Measurements from ENCODE around the gene PI3.
A peak's percentile ranks its signal among the peaks of the same experiment; 100 is the strongest.

PI3 gene

DNA sequence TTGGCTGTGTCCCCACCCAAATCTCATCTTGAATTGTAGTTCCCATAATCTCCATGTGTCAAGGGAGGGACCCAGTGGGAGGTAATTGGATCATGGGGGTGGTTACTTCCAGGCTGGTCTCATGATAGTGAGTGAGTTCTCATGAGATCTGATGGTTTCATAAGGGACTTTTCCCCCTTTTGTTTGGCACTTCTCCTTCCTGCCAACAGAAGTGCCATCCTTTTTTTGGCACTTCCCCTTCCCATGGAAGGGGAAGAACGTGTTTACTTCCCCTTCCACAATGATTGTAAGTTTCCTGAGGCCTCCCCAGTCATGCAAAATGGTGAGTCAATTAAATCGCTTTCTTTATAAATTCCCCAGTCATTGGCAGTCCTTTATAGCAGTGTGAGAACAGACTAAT is 18.0 kb upstream of the PI3 start:
- H3K9me3 Mint-ChIP-seq, result peaks cover 25% of the 10 kb centered on the region
- H3K4me1 Mint-ChIP-seq, result no peaks in the 10 kb centered on the region
- H3K27me3 Mint-ChIP-seq (ENCODE audit: low read depth), result peaks cover 11% of the 10 kb centered on the region
- H3K36me3 Mint-ChIP-seq (ENCODE audit: low read depth), result no peaks in the 10 kb centered on the region
- TF ChIP-seq, protein P1, sequence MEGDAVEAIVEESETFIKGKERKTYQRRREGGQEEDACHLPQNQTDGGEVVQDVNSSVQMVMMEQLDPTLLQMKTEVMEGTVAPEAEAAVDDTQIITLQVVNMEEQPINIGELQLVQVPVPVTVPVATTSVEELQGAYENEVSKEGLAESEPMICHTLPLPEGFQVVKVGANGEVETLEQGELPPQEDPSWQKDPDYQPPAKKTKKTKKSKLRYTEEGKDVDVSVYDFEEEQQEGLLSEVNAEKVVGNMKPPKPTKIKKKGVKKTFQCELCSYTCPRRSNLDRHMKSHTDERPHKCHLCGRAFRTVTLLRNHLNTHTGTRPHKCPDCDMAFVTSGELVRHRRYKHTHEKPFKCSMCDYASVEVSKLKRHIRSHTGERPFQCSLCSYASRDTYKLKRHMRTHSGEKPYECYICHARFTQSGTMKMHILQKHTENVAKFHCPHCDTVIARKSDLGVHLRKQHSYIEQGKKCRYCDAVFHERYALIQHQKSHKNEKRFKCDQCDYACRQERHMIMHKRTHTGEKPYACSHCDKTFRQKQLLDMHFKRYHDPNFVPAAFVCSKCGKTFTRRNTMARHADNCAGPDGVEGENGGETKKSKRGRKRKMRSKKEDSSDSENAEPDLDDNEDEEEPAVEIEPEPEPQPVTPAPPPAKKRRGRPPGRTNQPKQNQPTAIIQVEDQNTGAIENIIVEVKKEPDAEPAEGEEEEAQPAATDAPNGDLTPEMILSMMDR (IDR thresholded peaks at IDR 0.05; ENCODE audit: unreplicated experiment in 3 of 3), result no peak
- H3K27ac Mint-ChIP-seq, result no peak overlapping the region
- H3K4me3 Mint-ChIP-seq, result no peak overlapping the region

DNA sequence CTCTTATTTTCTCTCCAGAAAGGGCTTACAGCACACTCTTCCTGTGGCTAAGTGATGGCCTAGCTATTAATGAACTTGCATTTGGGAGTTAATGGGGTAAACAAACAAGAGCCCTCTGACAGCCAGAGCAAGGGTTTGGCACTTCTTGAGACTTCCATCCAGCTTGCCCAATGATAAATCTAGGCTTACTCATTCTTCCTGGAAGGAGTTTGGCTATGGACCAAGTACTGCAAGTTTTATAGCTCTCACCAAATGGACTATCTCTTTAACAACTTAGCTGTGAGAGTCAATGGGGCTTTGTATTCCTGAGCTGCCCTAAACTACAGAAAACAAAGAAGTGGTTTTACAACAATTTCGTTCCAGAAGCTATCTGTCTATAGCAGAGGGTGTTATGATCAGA is 16.7 kb upstream of the PI3 start:
- Mint-ChIP-seq H3K9me3 (peaks cover 36% of the 10 kb centered on the region), H3K27ac (peak overlapping the region in 1 of 3 experiments; percentile 30), H3K4me3 (no peak overlapping the region), H3K4me1 (no peaks in the 10 kb centered on the region), H3K36me3 (ENCODE audit: low read depth) (no peaks in the 10 kb centered on the region), H3K27me3 (ENCODE audit: low read depth) (peaks cover 8% of the 10 kb centered on the region)
- TF ChIP-seq, protein P1 (IDR thresholded peaks at IDR 0.05; ENCODE audit: unreplicated experiment in 3 of 3), result no peak

DNA sequence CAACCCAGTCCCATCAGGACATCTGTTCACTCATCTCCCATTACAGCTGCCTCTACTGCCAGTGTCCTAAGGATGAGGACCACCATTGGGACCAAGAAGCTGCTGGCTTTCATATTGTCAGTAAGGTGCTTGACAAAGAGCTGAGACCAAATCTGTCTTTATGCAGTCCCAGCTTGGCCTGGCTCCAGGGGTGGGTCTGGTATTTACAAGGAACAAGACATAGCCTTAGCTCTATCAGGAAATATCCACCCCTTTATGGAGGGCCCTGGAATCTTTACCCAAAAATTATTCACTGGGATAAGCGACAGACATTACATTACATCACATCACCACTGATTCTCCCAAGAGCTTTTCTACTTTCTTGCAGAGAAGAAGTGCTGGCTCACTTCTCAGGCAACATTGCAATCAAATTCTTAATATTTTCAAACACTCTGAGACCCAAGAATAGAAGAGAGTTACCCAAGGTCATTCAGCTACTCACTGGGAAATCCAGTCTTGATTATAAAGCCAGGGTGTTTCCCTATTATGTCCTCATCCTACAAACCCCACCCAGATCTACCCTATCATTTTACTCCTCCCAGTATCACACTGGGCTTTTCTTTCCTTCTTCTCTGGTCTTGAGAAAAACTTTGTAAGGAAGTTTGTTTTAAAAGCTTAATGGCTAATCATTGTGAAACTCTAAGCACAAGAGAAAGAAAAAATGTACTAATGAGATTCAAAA is 11.5 kb upstream of the PI3 start:
- H3K9me3 Mint-ChIP-seq, result peaks cover 56% of the 10 kb centered on the region
- TF ChIP-seq, protein P1 (IDR thresholded peaks at IDR 0.05; ENCODE audit: unreplicated experiment in 3 of 3), result no peak
- no peaks in the 10 kb centered on the region for H3K4me1 Mint-ChIP-seq
- no peak overlapping the region for H3K27ac Mint-ChIP-seq
- peaks cover 3% of the 10 kb centered on the region for H3K27me3 Mint-ChIP-seq (ENCODE audit: low read depth)
- H3K4me3 Mint-ChIP-seq, result no peak overlapping the region
- H3K36me3 Mint-ChIP-seq (ENCODE audit: low read depth), result no peaks in the 10 kb centered on the region

DNA sequence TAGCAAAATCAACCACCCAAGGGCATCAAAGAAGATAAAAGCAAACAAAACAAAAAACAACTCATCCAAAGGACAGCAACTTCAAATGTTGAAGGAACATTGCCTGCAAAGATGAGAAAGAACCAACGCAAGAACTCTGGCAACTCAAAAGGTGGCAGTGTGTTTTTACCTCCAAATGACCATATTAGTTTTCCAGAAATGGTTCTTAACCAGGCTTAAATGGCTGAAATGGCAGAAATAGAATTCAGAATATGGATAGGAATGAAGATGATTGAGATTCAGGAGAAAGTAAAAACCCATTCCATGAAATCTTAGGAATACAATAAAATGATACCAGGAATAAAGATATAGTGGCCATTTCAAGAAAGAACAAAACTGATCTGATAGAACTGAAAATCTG is 9.8 kb upstream of the PI3 start:
- no peak overlapping the region for H3K27ac Mint-ChIP-seq
- H3K36me3 Mint-ChIP-seq (ENCODE audit: low read depth), result no peaks in the 10 kb centered on the region
- TF ChIP-seq, protein P1 (IDR thresholded peaks at IDR 0.05; ENCODE audit: unreplicated experiment in 3 of 3), result no peak
- H3K4me3 Mint-ChIP-seq, result no peak overlapping the region
- H3K9me3 Mint-ChIP-seq, result peaks cover 52% of the 10 kb centered on the region
- peaks cover 3% of the 10 kb centered on the region for H3K27me3 Mint-ChIP-seq (ENCODE audit: low read depth)
- no peaks in the 10 kb centered on the region for H3K4me1 Mint-ChIP-seq

DNA sequence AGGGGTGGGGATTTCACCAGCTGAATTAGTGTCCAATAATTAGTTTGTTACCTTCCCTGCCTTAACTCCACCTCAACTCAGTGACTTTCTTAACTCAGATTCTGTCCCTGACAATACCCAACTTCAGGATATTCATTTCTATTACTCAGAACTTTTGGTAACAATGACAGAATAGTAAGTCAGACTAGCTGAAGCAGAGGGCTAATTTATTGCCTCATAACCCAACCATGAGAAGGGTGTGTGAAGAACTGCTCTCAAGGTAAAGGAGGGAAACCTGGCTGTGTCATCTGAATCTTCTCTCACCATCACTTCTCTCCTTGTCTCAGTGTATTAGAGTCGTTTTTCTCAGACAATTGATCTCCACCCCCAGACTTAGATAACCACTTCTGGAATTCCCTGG is 1.2 kb upstream of the PI3 start:
- no peaks in the 10 kb centered on the region for H3K36me3 Mint-ChIP-seq (ENCODE audit: low read depth)
- H3K4me1 Mint-ChIP-seq, result no peaks in the 10 kb centered on the region
- H3K9me3 Mint-ChIP-seq, result peaks cover 10% of the 10 kb centered on the region
- TF ChIP-seq, protein P1 (IDR thresholded peaks at IDR 0.05; ENCODE audit: unreplicated experiment in 3 of 3), result no peak
- H3K4me3 Mint-ChIP-seq, result no peak overlapping the region
- H3K27ac Mint-ChIP-seq, result no peak overlapping the region
- peaks cover 9% of the 10 kb centered on the region for H3K27me3 Mint-ChIP-seq (ENCODE audit: low read depth)

All from nephron (organoid).